Mesothelial cell of epicardium (in vitro differentiated cells): ENCODE measurements around the gene BID. TPM values are rescaled to one million over a fixed set of nuclear protein-coding genes. Genes with fewer than 3 reads are reported as not detected.

Source experiments
- DNase-seq, 2 experiments: peaks; one replicate each; pipeline ENCODE4 v3.0.0; 2021; ENCODE audit warnings: low spot score in 2 of 2; ENCODE audit not compliant: unreplicated experiment in 2 of 2
- H3K27ac Mint-ChIP-seq: 2 replicates; pipeline ENCODE4 v1.8.0; 2021; ENCODE audit warnings: mixed read lengths
- H3K27me3 Mint-ChIP-seq: 2 replicates; pipeline ENCODE4 v1.8.0; 2021; ENCODE audit warnings: low read depth, mixed read lengths
- H3K36me3 Mint-ChIP-seq: 2 replicates; pipeline ENCODE4 v1.8.0; 2021; ENCODE audit warnings: mixed read lengths
- H3K4me1 Mint-ChIP-seq: 2 replicates; pipeline ENCODE4 v1.8.0; 2021; ENCODE audit warnings: mixed read lengths
- H3K4me3 Mint-ChIP-seq: 2 replicates; pipeline ENCODE4 v1.8.0; 2021; ENCODE audit warnings: mild to moderate bottlenecking, moderate library complexity, mixed read lengths
- H3K9me3 Mint-ChIP-seq: 2 replicates; pipeline ENCODE4 v1.8.0; 2021; ENCODE audit warnings: mixed read lengths
- CTCF ChIP-seq: fragments of 200-600 bp; sonication (generic); IDR thresholded peaks from one replicate; pipeline ENCODE4 v1.5.0; 2021; ENCODE audit warnings: antibody characterized with exemption; ENCODE audit not compliant: unreplicated experiment
- total RNA-seq: library from RNA; stranded (reverse); gene quantifications from 3 replicates; pipeline ENCODE4 v1.2.1, GENCODE V29; 2021

Gene BID
- total RNA-seq, 1 donor from 2014 or later = 29.9 TPM

- Mint-ChIP-seq H3K9me3 (no peaks in the 10 kb centered on the region), H3K4me1 (peaks cover 12% of the 10 kb centered on the region), H3K27ac (no peak overlapping the region), H3K27me3 (no peaks in the 10 kb centered on the region), H3K4me3 (no peak overlapping the region), H3K36me3 (no peaks in the 10 kb centered on the region)
- peak in 1 of 2 experiments; percentile 53 for DNase-seq
- no peak for TF ChIP-seq CTCF
Observed at GRCh38 chr22:17785185-17786184, 11.2 kb upstream of the BID start.

DNA sequence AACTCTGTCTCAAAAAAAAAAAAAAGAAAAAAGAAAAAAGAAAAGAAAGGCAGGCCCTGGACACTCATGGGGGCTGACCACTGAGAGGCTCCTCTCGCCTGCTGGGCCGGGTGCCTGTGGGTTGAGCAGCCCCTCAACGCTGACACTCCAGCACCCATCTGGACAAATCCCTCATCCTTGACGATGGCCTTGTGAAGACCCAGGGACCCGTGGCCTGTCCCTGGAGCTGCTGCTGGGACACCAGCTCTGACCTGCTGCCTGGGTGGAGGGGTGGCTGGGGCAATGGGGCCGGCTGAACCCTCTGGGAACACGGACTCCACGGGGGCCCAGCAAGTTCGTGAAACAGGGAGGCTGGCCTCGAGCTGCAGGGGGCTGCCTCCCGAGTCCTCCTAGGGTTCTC, 10.5 kb upstream of the BID start:
- no peaks in the 10 kb centered on the region for H3K27me3 Mint-ChIP-seq
- no peak overlapping the region for H3K27ac Mint-ChIP-seq
- TF ChIP-seq CTCF = no peak
- H3K36me3 Mint-ChIP-seq = no peaks in the 10 kb centered on the region
- H3K4me3 Mint-ChIP-seq = no peak overlapping the region
- DNase-seq = no peak
- no peaks in the 10 kb centered on the region for H3K9me3 Mint-ChIP-seq
- H3K4me1 Mint-ChIP-seq = peaks cover 18% of the 10 kb centered on the region

DNA sequence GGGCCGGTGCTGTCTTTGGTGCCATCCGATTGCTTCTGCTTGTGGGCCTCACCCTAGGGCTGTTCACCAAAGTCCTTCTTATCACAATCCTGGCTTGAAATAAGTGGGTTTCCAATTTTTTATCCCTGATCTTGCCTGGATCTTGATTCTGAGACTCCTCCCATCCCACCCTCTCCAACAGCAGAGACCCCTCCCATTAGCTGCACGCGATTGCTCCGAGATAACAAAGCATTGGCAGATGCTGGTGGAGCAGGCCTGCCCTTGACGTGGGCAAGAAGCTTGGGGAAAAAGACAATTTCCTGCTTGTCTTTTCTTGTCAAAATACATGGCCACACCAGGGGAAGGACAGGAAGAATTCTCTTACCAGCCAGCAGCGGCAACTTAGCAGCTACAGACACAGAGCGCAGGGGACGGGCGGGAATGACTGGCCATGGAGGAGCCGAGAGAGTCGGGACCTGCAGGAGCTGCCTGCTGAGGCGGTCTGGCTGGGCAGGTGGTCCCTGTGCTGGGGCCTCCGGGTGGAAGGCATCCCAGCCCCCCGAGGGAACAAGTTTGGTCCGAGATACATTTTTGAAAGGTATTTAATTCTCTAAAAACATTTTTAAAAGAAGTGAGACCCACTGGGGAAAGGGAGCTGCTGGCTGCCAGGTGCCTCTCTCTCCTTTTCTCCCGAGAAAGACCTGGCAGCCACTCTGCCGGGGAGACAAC, 9.7 kb upstream of the BID start:
- no peaks in the 10 kb centered on the region for H3K36me3 Mint-ChIP-seq
- H3K9me3 Mint-ChIP-seq = no peaks in the 10 kb centered on the region
- no peak for DNase-seq
- H3K27me3 Mint-ChIP-seq = no peaks in the 10 kb centered on the region
- no peak overlapping the region for H3K4me3 Mint-ChIP-seq
- H3K27ac Mint-ChIP-seq = no peak overlapping the region
- no peak for TF ChIP-seq CTCF
- peaks cover 20% of the 10 kb centered on the region for H3K4me1 Mint-ChIP-seq

DNA sequence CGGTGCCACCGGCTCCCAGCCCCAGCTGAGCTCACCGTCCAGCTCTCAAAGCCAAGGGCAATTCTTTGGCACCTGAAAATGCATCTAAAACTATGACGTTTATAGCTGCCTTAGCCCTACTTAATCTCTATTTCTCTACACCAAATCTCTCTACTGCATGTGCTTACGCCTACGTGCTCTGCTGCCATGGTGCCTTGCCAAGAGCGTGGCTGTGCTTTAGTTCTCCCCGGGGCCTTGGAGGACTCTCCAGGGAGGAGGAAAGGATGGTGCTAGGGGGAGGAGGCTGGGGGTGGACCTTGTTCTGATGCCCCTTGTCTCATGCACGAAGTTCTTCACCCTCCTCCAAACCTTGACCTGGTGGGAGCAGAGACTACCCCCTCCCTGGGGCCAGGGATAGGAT, 9.0 kb upstream of the BID start:
- Mint-ChIP-seq H3K27ac (no peak overlapping the region), H3K4me3 (no peak overlapping the region), H3K36me3 (no peaks in the 10 kb centered on the region), H3K9me3 (no peaks in the 10 kb centered on the region), H3K4me1 (peaks cover 20% of the 10 kb centered on the region), H3K27me3 (no peaks in the 10 kb centered on the region)
- no peak for TF ChIP-seq CTCF
- DNase-seq = no peak

DNA sequence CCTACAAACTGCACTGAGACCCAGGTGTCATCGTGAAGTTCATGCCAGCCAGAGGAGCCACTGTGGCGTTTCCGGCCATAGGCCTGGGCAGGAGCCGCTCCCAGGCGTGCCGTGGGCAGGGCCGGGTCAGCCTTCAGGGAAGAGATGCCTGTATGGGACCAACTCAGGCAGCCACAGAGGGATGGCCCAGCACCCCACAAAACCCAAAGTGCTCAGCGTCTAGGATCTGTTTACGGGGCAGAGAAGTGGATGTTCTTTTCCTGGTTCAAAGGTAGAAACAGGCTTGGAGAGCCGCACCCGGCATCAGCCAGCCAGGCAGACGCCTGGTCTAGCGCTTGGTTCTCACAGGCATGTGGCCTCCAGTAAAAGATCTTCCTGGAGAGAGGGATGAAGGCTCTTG, 8.4 kb upstream of the BID start:
- H3K36me3 Mint-ChIP-seq = no peaks in the 10 kb centered on the region
- no peak for TF ChIP-seq CTCF
- no peaks in the 10 kb centered on the region for H3K27me3 Mint-ChIP-seq
- no peak overlapping the region for H3K27ac Mint-ChIP-seq
- DNase-seq = no peak
- peaks cover 20% of the 10 kb centered on the region for H3K4me1 Mint-ChIP-seq
- no peak overlapping the region for H3K4me3 Mint-ChIP-seq
- H3K9me3 Mint-ChIP-seq = no peaks in the 10 kb centered on the region
